ENCODE measurements around the gene ICAM5.
"Not testable (repeated sequence)": the region's sequence is repeated elsewhere in the genome, so short reads cannot be mapped to it uniquely, and the experiment has no call there.

ICAM5 gene

DNA sequence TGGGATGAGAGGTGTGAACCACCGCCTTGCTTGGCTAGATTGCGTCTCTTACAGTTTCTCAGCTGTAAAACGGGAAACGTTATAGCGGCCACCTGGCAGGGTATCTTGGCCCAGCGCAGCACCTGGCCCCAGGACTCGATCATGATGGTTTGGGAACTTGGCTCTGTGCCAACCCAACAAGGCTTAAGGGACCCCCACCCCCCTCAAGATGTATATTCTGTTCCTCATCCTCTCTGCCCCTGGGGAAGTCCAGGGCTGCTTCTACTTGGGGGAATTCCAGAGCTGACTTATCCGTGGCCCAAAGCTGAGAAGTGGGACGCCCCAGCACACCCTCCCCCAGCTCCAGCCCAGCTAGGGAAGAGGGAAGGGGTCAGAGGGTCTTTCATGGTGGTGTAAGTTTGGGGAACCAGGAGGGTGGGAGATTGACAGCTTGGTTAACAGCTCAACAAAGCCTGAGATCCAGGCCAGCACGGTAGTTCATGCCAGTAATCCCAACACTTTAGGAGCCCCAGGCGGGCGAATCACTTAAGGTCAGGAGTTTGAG is 18.1 kb upstream of the ICAM5 start:
- no peaks in the 10 kb centered on the region for H3K9me3 ChIP-seq (ENCODE audit: control insufficient read depth, low read length)
- H3K9ac ChIP-seq (ENCODE audit: low read length): peak overlapping the region; percentile 73
- H3K4me3 ChIP-seq (ENCODE audit: low read length): peak overlapping the region; percentile 75
- H3K36me3 ChIP-seq (ENCODE audit: control insufficient read depth, insufficient read depth, low read length, severe bottlenecking): no peaks in the 10 kb centered on the region
- H3K4me1 ChIP-seq (ENCODE audit: control insufficient read depth, insufficient read depth, low read length): peaks cover 5% of the 10 kb centered on the region
- no peak for DNase-seq (ENCODE audit: low read depth)
- H3K27me3 ChIP-seq (replicated peaks; ENCODE audit: control insufficient read depth, insufficient read depth, low read length): no peaks in the 10 kb centered on the region

DNA sequence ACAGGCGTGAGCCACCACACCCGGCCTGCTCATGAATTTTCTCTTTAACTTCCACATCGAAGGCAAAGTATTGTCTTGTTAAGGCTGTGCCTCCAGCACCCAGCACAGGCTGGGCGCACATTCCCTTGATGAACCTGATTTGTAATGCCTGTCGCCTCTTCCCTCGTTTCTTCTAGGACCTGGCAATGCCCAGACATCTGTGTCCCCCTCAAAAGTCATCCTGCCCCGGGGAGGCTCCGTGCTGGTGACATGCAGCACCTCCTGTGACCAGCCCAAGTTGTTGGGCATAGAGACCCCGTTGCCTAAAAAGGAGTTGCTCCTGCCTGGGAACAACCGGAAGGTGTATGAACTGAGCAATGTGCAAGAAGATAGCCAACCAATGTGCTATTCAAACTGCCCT is 15.2 kb upstream of the ICAM5 start:
- no peak overlapping the region for H3K4me3 ChIP-seq (ENCODE audit: low read length)
- H3K4me1 ChIP-seq (ENCODE audit: control insufficient read depth, insufficient read depth, low read length): peaks cover 5% of the 10 kb centered on the region
- H3K27me3 ChIP-seq (replicated peaks; ENCODE audit: control insufficient read depth, insufficient read depth, low read length): no peaks in the 10 kb centered on the region
- no peak for DNase-seq (ENCODE audit: low read depth)
- no peak overlapping the region for H3K9ac ChIP-seq (ENCODE audit: low read length)
- no peaks in the 10 kb centered on the region for H3K9me3 ChIP-seq (ENCODE audit: control insufficient read depth, low read length)
- H3K36me3 ChIP-seq (ENCODE audit: control insufficient read depth, insufficient read depth, low read length, severe bottlenecking): no peaks in the 10 kb centered on the region

- H3K9me3 ChIP-seq (ENCODE audit: control insufficient read depth, low read length): no peaks in the 10 kb centered on the region
- H3K27me3 ChIP-seq (replicated peaks; ENCODE audit: control insufficient read depth, insufficient read depth, low read length): no peaks in the 10 kb centered on the region
- no peaks in the 10 kb centered on the region for H3K36me3 ChIP-seq (ENCODE audit: control insufficient read depth, insufficient read depth, low read length, severe bottlenecking)
- H3K9ac ChIP-seq (ENCODE audit: low read length): no peak overlapping the region
- no peak for DNase-seq (ENCODE audit: low read depth)
- no peaks in the 10 kb centered on the region for H3K4me1 ChIP-seq (ENCODE audit: control insufficient read depth, insufficient read depth, low read length)
- H3K4me3 ChIP-seq (ENCODE audit: low read length): no peak overlapping the region
Observed at GRCh38 chr19:10277795-10278589, 11.8 kb upstream of the ICAM5 start.

- no peak for DNase-seq (ENCODE audit: low read depth)
Observed at GRCh38 chr19:10278935-10279334, 10.8 kb upstream of the ICAM5 start.

GRCh38 chr19:10279737-10280442 is 9.9 kb upstream of the ICAM5 start:
- H3K9me3 ChIP-seq (ENCODE audit: control insufficient read depth, low read length): no peaks in the 10 kb centered on the region
- H3K9ac ChIP-seq (ENCODE audit: low read length): no peak overlapping the region
- peaks cover 5% of the 10 kb centered on the region for H3K36me3 ChIP-seq (ENCODE audit: control insufficient read depth, insufficient read depth, low read length, severe bottlenecking)
- DNase-seq (ENCODE audit: low read depth): no peak
- H3K27me3 ChIP-seq (replicated peaks; ENCODE audit: control insufficient read depth, insufficient read depth, low read length): no peaks in the 10 kb centered on the region
- no peak overlapping the region for H3K4me3 ChIP-seq (ENCODE audit: low read length)
- H3K4me1 ChIP-seq (ENCODE audit: control insufficient read depth, insufficient read depth, low read length): no peaks in the 10 kb centered on the region

More at GRCh38 chr19:10278935-10279334, 10.8 kb upstream of the ICAM5 start:
- H3K36me3 ChIP-seq (ENCODE audit: control insufficient read depth, insufficient read depth, low read length, severe bottlenecking): no peaks in the 10 kb centered on the region
- H3K4me1 ChIP-seq (ENCODE audit: control insufficient read depth, insufficient read depth, low read length): no peaks in the 10 kb centered on the region
- H3K4me3 ChIP-seq (ENCODE audit: low read length): no peak overlapping the region
- H3K27me3 ChIP-seq (replicated peaks; ENCODE audit: control insufficient read depth, insufficient read depth, low read length): no peaks in the 10 kb centered on the region
- no peak overlapping the region for H3K9ac ChIP-seq (ENCODE audit: low read length)
- no peaks in the 10 kb centered on the region for H3K9me3 ChIP-seq (ENCODE audit: control insufficient read depth, low read length)

- DNase-seq (ENCODE audit: low read depth); H3K4me3 ChIP-seq (ENCODE audit: low read length); H3K27me3 ChIP-seq (replicated peaks; ENCODE audit: control insufficient read depth, insufficient read depth, low read length); H3K9me3 ChIP-seq (ENCODE audit: control insufficient read depth, low read length); H3K9ac ChIP-seq (ENCODE audit: low read length); H3K4me1 ChIP-seq (ENCODE audit: control insufficient read depth, insufficient read depth, low read length): not testable (repeated sequence)
- H3K36me3 ChIP-seq (ENCODE audit: control insufficient read depth, insufficient read depth, low read length, severe bottlenecking): peaks cover 13% of the 10 kb centered on the region
Observed at GRCh38 chr19:10282043-10282442, 7.7 kb upstream of the ICAM5 start.

DNA sequence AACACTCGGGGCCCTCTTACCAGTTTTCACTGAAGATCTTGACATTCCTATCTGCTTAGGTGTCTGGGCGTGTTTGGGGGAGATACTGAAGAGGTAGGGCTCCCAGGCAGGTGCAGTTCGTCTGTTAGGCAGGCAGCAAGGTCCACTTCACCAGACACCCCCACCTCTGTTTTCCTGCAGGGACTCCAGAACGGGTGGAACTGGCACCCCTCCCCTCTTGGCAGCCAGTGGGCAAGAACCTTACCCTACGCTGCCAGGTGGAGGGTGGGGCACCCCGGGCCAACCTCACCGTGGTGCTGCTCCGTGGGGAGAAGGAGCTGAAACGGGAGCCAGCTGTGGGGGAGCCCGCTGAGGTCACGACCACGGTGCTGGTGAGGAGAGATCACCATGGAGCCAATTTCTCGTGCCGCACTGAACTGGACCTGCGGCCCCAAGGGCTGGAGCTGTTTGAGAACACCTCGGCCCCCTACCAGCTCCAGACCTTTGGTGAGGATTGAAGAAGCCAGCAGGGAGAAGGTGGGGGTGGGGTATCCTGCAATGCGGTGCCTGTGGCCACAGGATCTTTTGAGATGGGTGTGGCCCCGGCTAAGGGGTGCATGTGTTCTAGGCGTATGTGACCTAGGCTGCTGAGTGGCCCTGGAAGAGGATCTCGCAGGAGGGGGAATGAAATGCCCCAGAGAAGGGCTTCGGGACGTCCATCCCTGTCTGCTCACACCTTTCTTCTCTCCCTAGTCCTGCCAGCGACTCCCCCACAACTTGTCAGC is 6.3 kb upstream of the ICAM5 start:
- Histone ChIP-seq H3K27me3 (replicated peaks; ENCODE audit: control insufficient read depth, insufficient read depth, low read length) (peaks cover 10% of the 10 kb centered on the region), H3K9ac (ENCODE audit: low read length) (no peak overlapping the region), H3K9me3 (ENCODE audit: control insufficient read depth, low read length) (no peaks in the 10 kb centered on the region), H3K36me3 (ENCODE audit: control insufficient read depth, insufficient read depth, low read length, severe bottlenecking) (peaks cover 13% of the 10 kb centered on the region), H3K4me3 (ENCODE audit: low read length) (no peak overlapping the region), H3K4me1 (ENCODE audit: control insufficient read depth, insufficient read depth, low read length) (peaks cover 2% of the 10 kb centered on the region)
- no peak for DNase-seq (ENCODE audit: low read depth)

DNA sequence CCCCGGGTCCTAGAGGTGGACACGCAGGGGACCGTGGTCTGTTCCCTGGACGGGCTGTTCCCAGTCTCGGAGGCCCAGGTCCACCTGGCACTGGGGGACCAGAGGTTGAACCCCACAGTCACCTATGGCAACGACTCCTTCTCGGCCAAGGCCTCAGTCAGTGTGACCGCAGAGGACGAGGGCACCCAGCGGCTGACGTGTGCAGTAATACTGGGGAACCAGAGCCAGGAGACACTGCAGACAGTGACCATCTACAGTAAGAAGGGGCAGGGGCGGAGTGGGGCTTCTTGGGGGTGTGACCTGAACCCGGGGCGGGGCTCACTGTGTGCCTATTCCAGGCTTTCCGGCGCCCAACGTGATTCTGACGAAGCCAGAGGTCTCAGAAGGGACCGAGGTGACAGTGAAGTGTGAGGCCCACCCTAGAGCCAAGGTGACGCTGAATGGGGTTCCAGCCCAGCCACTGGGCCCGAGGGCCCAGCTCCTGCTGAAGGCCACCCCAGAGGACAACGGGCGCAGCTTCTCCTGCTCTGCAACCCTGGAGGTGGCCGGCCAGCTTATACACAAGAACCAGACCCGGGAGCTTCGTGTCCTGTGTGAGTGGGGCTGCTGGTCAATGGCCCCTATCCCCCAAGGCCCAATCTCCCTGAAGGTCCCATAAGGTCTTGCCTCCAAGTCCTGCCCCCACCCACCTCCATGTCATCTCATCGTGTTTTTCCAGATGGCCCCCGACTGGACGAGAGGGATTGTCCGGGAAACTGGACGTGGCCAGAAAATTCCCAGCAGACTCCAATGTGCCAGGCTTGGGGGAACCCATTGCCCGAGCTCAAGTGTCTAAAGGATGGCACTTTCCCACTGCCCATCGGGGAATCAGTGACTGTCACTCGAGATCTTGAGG is 5.4 kb upstream of the ICAM5 start:
- Histone ChIP-seq H3K27me3 (replicated peaks; ENCODE audit: control insufficient read depth, insufficient read depth, low read length) (peaks cover 18% of the 10 kb centered on the region), H3K9me3 (ENCODE audit: control insufficient read depth, low read length) (no peaks in the 10 kb centered on the region), H3K4me1 (ENCODE audit: control insufficient read depth, insufficient read depth, low read length) (peaks cover 4% of the 10 kb centered on the region), H3K9ac (ENCODE audit: low read length) (no peak overlapping the region), H3K4me3 (ENCODE audit: low read length) (no peak overlapping the region), H3K36me3 (ENCODE audit: control insufficient read depth, insufficient read depth, low read length, severe bottlenecking) (peaks cover 13% of the 10 kb centered on the region)
- no peak for DNase-seq (ENCODE audit: low read depth)

DNA sequence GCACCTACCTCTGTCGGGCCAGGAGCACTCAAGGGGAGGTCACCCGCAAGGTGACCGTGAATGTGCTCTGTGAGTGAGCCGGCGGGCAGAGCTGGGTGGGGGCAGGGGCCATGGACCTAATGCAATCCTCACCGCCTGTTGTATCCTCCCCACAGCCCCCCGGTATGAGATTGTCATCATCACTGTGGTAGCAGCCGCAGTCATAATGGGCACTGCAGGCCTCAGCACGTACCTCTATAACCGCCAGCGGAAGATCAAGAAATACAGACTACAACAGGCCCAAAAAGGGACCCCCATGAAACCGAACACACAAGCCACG is 4.8 kb upstream of the ICAM5 start:
- H3K27me3 ChIP-seq (replicated peaks; ENCODE audit: control insufficient read depth, insufficient read depth, low read length): peaks cover 21% of the 10 kb centered on the region
- no peak overlapping the region for H3K9ac ChIP-seq (ENCODE audit: low read length)
- no peak for DNase-seq (ENCODE audit: low read depth)
- H3K4me1 ChIP-seq (ENCODE audit: control insufficient read depth, insufficient read depth, low read length): peaks cover 4% of the 10 kb centered on the region
- H3K9me3 ChIP-seq (ENCODE audit: control insufficient read depth, low read length): no peaks in the 10 kb centered on the region
- H3K4me3 ChIP-seq (ENCODE audit: low read length): no peak overlapping the region
- peaks cover 13% of the 10 kb centered on the region for H3K36me3 ChIP-seq (ENCODE audit: control insufficient read depth, insufficient read depth, low read length, severe bottlenecking)

DNA sequence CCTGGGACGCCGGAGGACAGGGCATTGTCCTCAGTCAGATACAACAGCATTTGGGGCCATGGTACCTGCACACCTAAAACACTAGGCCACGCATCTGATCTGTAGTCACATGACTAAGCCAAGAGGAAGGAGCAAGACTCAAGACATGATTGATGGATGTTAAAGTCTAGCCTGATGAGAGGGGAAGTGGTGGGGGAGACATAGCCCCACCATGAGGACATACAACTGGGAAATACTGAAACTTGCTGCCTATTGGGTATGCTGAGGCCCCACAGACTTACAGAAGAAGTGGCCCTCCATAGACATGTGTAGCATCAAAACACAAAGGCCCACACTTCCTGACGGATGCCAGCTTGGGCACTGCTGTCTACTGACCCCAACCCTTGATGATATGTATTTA is 4.4 kb upstream of the ICAM5 start:
- peaks cover 4% of the 10 kb centered on the region for H3K4me1 ChIP-seq (ENCODE audit: control insufficient read depth, insufficient read depth, low read length)
- no peak overlapping the region for H3K9ac ChIP-seq (ENCODE audit: low read length)
- H3K27me3 ChIP-seq (replicated peaks; ENCODE audit: control insufficient read depth, insufficient read depth, low read length): peaks cover 26% of the 10 kb centered on the region
- DNase-seq (ENCODE audit: low read depth): no peak
- H3K4me3 ChIP-seq (ENCODE audit: low read length): no peak overlapping the region
- no peaks in the 10 kb centered on the region for H3K9me3 ChIP-seq (ENCODE audit: control insufficient read depth, low read length)
- peaks cover 13% of the 10 kb centered on the region for H3K36me3 ChIP-seq (ENCODE audit: control insufficient read depth, insufficient read depth, low read length, severe bottlenecking)

Measured in adipocyte (in vitro differentiated cells).